M059J (cell line): ENCODE results near the gene ASAP2. TPM values are rescaled to one million over a fixed set of nuclear protein-coding genes. Genes with fewer than 3 reads are reported as not detected.
"Not testable (repeated sequence)": the region's sequence is repeated elsewhere in the genome, so short reads cannot be mapped to it uniquely, and the experiment has no call there.

ENCODE experiments used
- DNase-seq: peaks from one replicate; pipeline ENCODE4 v3.0.0-alpha.2; 2012; ENCODE audit warnings: low read depth
- total RNA-seq: library from RNA; depleted of rRNA; stranded (reverse); fragments of >200 nt; shearing (Covaris generic); gene quantifications from 2 replicates; pipeline ENCODE4 v1.2.3, GENCODE V29; 2014

Gene ASAP2
- total RNA-seq, 1 experiment from 2014 or later = 17.2 TPM

- peak; percentile 64 for DNase-seq
Measured at GRCh38 chr2:9378433-9379390, 172.1 kb downstream of the ASAP2 start.

DNA sequence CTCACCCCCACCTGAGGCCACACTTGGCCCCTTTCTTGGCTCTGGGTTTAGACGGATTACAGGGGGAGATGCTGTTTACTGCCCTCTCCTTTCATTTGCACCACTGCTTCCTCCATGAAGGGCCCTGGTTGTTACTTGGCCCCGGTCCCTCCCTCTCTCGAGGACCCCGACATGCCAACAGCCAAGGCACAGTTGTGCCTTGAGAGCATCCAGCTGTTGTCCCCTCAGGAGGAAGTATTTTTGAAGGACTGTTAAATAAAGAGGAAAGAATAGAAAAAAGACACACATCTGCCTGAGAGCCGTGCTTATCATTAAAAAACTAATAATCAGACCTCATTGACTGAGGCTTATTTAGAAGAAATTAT, 172.8 kb downstream of the ASAP2 start:
- DNase-seq = no peak

GRCh38 chr2:9380702-9381628, 174.4 kb downstream of the ASAP2 start:
- DNase-seq = peak; percentile 92

- peak; percentile 26 for DNase-seq
Measured at GRCh38 chr2:9382604-9383235, 176.1 kb downstream of the ASAP2 start.

DNA sequence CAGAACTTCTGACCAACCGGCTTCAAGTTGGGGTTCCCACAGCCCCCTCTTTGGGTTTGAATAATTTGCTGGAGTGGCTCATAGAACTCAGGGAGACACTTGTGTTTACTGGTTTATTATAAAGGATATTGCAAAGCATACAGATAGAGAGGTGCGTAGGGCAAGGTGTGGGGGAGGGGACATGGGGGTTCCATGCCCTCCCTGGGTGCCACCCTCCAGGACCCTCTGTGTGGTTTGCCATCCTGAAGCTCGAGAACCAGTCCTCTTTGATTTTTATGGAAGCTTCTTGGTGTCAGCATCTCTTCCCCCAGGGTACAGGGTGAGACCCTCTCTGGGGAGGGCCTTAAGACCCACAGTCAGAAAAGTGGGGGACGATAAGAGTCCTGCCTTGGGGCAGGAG, 177.9 kb downstream of the ASAP2 start:
- DNase-seq = no peak

DNA sequence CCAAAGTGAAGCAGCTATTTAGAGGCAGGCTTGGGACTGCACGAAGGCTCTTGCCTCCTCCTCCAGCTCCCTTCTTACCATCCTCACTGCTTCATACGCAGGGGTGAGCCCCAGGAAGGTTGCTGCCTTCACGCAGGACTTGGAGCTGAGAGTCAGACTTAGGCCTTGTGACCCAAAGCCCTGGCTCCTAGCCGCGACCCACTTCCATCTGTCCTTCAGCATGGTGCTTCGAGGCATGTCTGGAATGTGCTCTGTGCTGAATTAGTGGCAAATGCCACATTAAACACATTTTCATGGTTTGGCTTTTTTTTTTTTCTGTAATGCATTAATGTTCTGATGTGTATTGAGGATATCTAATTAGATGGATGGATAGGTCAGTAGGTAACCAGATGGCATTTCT, 179.2 kb downstream of the ASAP2 start:
- no peak for DNase-seq

- DNase-seq = no peak
Measured at GRCh38 chr2:9388199-9388681, 181.6 kb downstream of the ASAP2 start.

DNA sequence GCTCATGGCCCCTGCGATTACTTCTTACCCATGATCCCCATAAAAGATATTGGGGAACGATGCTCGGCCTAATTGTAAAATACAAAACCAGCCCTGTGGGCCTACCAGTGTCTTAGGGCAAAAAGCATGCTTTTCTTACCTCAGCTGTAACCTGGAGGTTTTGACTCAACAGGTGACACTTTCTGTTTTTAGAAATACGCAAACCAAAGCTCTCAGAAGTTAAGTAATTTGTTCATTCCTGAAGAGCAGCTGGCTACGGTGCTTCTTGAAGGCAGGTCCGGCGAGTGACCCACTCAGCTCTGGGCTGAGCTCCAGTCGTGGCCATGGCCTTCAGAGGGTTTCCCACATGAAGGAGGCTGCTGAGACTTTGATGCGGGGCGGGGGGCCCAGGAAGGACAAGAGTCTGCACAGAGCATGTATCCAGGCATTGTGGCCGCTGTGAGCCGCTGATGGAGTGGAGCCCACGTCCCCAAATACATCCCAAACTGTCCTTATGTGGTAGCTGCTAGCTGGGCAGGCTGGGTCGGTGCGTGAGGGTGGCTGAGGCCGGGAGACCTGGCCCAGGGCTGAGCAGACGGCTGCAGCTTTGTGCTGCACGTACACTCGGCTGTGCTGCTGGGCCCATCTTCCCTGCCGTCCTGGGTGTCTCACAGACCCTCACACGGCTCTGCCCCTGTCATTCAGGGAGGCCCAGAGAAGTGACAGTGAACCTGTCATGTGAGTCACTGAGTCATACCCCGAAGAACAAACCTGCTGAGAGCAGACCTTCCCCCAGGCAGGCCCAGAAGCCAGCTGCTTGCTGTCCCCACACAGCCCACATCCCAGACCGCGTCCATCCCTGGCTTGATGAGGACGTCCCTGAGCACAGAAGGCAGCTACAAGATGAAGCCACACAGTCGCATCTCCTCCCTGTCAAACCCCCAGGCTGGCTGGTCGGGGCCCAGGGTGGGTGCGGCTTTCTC, 182.6 kb downstream of the ASAP2 start:
- no peak for DNase-seq

GRCh38 chr2:9390151-9390850, 183.7 kb downstream of the ASAP2 start:
- DNase-seq = no peak

DNA sequence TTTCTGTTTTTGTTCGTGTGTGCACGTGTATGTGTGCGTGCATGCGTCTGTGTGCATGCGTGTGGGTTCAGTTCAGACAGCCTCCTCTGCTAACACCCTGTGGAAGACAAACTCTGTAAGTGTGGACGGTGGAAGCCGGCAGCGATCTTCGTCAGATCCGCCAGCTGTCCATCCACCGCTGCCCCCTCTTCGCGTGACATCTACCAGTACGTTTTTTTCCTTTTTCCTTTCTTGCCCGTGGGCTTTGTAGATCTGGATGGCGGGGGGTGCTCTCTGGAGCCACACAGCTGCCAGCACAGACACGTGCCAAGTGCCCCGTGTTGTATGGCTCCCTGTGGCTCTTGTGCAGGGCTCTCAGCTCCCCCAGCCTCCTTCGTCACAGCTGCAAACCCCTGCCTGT, 184.4 kb downstream of the ASAP2 start:
- DNase-seq = no peak

GRCh38 chr2:9391961-9392720, 185.5 kb downstream of the ASAP2 start:
- DNase-seq = no peak

GRCh38 chr2:9392898-9393765, 186.5 kb downstream of the ASAP2 start:
- no peak for DNase-seq

- no peak for DNase-seq
Measured at GRCh38 chr2:9394816-9395215, 188.2 kb downstream of the ASAP2 start.

GRCh38 chr2:9397201-9397600, 190.6 kb downstream of the ASAP2 start:
- no peak for DNase-seq

GRCh38 chr2:9398251-9398650, 191.6 kb downstream of the ASAP2 start:
- DNase-seq = not testable (repeated sequence)

DNA sequence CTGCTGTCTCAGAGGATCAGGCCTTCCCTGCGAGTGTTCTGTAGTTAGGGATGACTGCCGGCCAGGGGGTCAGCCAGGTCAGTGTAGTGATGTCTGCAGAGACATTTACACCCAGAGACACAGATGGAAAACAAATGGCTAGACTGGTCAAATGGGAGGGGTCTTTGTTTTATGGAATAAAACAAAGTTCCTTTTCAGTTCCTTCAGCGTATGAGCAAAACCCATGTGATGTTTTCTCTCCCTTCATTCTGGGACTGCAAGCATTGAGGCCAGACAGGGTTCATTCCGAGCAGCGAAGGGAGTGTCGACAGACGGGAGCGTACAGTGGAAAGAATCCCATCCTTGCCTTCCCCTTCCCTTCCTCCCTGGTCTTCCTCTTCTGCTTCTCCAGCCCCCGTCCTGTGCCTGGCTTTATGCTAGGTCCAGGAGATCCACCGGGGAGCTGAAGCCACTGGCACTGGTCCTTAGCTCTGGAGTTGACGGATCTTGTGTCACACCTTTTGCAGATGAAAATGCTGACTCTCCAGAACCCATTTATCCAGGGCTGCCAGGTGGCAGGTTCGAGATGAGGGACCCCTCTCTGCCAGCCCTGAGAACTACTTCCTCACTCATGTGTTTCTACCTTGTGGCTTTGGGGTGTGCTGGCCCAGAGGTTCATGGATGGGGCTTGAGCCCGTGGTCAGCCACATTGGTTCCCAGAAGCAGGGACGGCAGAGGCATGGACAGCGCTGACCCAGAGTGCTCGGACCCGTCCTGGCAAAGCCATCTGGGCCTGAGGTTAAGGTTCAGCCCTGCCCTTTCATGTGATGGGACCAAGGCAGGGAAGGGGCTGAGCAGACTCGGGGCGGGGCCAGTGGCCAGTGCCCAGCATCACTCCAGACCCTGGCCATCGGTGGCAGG, 192.5 kb downstream of the ASAP2 start:
- DNase-seq = no peak
